Measurements from ENCODE around the gene PTPRN2.

GRCh38 chr7:158318511-158318913, 269.1 kb downstream of the PTPRN2 start:
- TF ChIP-seq FOXA1 (IDR thresholded peaks at IDR 0.05) (no peak), FOXM1 (IDR thresholded peaks at IDR 0.05; ENCODE audit: borderline replicate concordance) (no peak), LEF1 (IDR thresholded peaks at IDR 0.05; ENCODE audit: borderline replicate concordance) (no peak)
